SW480 (cell line): ENCODE data around the gene OR10H3.
"Not testable (repeated sequence)": the region's sequence is repeated elsewhere in the genome, so short reads cannot be mapped to it uniquely, and the experiment has no call there.

Experiments used
- DNase-seq: peaks from one replicate; pipeline ENCODE4 v3.0.0-alpha.2; 2016; ENCODE audit warnings: low spot score

OR10H3 gene

DNA sequence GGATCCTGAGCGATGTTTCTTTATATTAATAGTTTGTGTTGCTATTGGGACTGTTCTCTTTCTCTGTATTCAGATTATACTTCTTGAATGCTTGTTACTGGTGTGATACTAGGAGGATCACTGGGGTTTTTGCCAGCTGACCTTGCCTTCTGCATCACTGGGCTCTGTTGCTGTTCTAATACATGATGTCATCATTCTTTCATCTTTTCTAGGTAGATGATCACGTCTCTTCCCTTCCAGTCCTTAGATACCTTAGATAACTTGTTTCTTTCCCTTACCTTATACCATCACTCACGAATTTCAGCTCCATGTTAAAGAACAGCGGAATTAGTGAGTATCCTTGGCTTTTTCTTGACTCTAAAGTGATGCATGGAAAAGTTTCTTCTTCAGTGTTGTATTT lies at the start of gene OR10H3:
TSS of gene OR10H3 (plus strand) at position 264 of the 400 bp plus-strand sequence. CDS start 3,408 bp downstream, outside the sequence.
- no peak for DNase-seq

DNA sequence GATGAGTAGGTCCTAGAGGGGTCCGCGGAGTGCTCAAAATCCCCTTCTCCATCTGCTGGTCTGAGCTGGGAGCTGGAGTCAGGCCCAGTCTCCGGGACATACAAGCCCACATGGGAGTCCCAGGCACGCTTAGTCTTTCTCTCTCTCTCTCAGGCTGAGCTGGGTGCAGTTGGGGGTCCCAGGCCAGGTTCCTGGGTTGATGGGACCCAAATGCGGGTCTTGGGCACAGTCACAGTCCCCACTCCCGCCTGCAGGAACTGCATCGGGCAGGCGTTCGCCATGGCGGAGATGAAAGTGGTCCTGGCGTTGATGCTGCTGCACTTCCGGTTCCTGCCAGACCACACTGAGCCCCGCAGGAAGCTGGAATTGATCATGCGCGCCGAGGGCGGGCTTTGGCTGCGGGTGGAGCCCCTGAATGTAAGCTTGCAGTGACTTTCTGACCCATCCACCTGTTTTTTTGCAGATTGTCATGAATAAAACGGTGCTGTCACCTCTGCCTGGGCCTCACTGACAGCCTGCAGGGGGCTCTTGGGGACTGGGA lies 41.1 kb upstream of the OR10H3 start:
- DNase-seq, result no peak

GRCh38 chr19:15701757-15702533 lies 35.8 kb upstream of the OR10H3 start:
- no peak for DNase-seq

DNA sequence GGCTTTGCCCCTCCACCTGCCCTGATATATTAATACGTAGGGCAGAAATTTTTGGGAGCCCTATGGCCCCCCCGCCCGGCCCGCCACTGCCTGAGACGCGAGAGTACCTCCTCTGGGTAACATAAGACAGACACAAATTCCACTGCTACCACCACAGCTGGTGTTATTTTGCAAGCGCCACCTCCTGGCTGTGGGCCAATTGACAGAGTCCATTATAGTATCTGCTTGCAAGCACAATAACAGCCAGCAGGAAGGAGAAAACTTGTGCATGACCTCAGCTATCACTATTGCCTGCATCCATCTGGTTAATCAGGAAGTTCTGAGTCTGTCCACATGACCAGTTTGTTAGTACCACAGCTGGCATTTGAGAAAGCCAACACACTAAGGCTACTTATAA lies 35.3 kb upstream of the OR10H3 start:
- DNase-seq, result peak; percentile 66

DNA sequence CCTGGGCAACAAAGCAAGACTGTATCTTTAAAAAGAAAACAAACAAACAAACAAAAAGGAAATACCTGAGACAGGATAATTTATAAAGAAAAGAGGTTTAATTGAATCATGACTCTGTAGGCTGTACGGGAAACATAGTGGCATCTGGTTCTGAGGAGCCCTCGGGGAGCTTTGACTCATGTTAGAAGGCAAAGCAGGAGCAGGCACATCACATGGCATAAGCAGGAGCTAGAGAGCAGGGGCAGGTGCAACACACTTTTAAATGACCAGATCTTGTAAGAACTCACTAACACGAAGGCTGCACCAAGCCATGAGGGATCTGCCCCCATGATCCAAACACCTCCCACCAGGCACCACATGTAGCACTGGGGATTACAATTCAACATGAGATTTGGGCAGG lies 23.1 kb upstream of the OR10H3 start:
- DNase-seq, result no peak

GRCh38 chr19:15715642-15716041 lies 22.1 kb upstream of the OR10H3 start:
- DNase-seq, result no peak

GRCh38 chr19:15717809-15718208 lies 20.0 kb upstream of the OR10H3 start:
- no peak for DNase-seq

GRCh38 chr19:15721268-15721667 lies 16.5 kb upstream of the OR10H3 start:
- DNase-seq, result no peak

- no peak for DNase-seq
These were observed 14.8 kb upstream of the OR10H3 start for GRCh38 chr19:15722956-15723355.

- no peak for DNase-seq
These were observed 10.1 kb upstream of the OR10H3 start, which contains the start of gene OR10H2 for GRCh38 chr19:15727724-15728123. Gene OR10H2, plus strand, starts transcription at chr19:15728024. Its CDS starts 20 bp downstream, at chr19:15728044.

GRCh38 chr19:15730538-15730937 lies 7.2 kb upstream of the OR10H3 start:
- DNase-seq, result no peak

DNA sequence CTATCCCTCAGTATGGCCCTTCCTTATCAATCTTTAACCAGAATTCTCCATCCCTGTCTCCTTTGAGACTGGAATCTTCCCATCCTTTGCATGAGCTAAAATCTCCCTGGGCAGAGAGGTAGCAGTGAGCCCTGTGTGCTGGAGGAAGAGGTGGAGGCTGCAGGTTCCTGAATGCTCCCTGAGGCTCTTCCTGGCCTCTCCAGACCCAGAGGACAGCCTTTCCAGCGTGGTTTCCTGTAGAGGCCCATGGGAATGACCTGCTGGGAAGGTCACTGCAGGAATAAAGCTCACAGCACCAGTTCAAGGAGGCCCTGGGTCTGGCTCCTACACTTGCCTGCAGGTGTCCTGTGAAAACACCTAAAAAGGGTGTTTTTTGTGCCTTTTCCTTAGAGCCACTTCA lies 5.4 kb upstream of the OR10H3 start:
- DNase-seq, result no peak

GRCh38 chr19:15733895-15734294 lies 3.9 kb upstream of the OR10H3 start:
- DNase-seq, result no peak

DNA sequence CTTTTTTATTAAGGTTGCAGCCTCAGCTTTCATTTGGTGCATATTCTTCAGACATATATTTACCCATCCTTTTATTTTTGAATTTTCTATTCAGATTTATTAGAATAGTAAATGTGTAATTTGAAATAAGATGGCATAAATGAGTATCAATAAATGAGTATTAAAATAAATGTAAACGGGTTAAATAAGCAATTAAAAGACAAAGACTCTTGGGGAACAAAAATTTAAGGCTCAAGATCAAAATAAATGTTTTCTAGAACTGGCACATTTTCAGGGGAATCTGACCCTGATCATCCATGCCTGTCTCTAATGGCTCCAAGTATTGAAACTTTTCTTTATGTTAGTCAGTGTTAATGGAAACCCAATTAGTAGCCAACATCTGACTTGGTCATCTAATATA lies 3.0 kb downstream of the OR10H3 start:
- DNase-seq, result no peak

- no peak for DNase-seq
These were observed 10.5 kb downstream of the OR10H3 start for GRCh38 chr19:15748239-15748638.

DNA sequence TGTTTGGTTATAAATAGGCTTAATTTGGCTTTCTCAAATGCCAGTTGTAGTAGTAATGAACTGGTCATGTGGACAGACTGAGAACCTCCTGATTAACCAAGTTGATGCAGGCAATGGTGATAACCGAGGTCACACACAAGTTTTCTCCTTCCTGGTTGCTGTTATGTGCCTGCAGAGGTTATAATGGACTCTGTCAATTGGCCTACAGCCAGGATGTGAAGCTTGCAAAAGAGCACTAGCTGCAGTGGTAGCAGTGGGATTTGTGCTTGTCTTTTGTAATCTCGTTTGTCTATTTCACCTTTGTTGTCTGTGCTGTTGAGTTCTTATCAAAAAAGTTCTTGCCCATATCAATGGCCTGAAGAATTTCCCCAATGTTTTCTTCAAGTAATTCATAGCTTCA lies 20.6 kb downstream of the OR10H3 start:
- no peak for DNase-seq

DNA sequence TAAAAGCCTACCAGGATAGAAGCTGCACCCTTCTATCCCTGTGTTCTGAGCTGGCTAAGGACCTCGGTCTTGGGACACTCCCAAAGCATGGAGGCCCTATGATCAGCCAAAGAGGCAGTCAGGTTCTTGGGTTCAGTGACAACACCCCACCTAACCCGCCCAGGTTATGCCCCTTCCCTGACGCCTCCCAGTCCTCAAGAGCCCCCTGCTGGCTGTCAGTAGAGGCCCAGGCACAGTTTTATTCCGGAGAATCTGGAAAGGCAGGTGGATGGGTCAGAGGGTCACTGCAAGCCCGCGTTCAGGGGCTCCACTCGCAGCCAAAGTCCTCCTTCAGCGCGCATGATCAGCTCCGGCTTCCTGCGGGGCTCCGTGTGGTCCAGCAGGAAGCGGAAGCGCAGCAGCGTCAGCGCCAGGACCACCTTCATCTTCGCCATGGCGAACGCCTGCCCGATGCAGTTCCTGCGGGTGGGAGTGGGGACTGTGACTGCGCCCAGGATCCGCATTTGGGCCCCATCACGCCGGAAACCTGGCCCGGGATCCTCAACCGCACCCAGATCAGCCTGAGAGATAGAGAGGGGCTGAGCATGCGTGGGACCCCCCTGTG lies 22.3 kb downstream of the OR10H3 start:
- no peak for DNase-seq

- DNase-seq, result no peak
These were observed 31.8 kb downstream of the OR10H3 start for GRCh38 chr19:15769586-15769985.

DNA sequence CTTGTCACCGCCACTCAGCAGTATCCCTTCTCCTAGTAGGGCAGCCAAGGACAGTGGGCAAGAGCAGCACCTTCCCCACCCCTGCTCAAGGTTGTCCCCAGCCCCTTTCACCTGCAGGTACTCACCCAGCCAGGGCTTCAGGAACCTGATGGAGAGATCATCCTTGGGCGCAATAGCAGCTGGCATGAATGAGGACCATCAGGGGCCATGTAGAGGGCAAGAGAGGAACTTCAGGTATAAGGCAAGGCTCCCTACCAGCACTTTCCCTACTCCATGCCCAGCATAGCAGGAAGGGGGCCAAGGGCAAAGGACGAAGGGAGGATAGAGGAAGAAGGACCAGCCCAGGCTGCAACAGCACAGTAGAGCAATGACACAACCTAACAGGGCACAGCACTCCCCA lies 36.4 kb downstream of the OR10H3 start:
- DNase-seq, result not testable (repeated sequence)

GRCh38 chr19:15775249-15775648 lies 37.5 kb downstream of the OR10H3 start:
- DNase-seq, result no peak

GRCh38 chr19:15776264-15776663 lies 38.5 kb downstream of the OR10H3 start:
- DNase-seq, result no peak

GRCh38 chr19:15776991-15777970 lies 39.5 kb downstream of the OR10H3 start:
- no peak for DNase-seq
